ENCODE results near the gene FBRSL1. TPM values are rescaled to one million over a fixed set of nuclear protein-coding genes. Genes with fewer than 3 reads are reported as not detected.

Gene FBRSL1
- total and polyA plus RNA-seq, 9 of the 15 experiments (the other 6 are each of a cell fraction or from before 2014, with no cell fraction given): 0.24 to 129 (median 7.3) TPM

- no peak overlapping the region for H3K4me3 ChIP-seq
- BruUV-seq (replicated peaks): no TSS peak
- ATAC-seq: no peak
- H3K9me1 ChIP-seq (ENCODE audit: control insufficient read depth, insufficient read depth, low read length): no peaks in the 10 kb centered on the region
- H3K27ac ChIP-seq (ENCODE audit: extremely low read depth, low read depth, low read length): no peak overlapping the region
- in situ Hi-C loops (cut with MboI) (no loop called here), intact Hi-C loops (cut with micrococcal nuclease) (no loop called here)
- no peak for FAIRE-seq
- TF ChIP-seq TOE1 (IDR thresholded peaks at IDR 0.05; ENCODE audit: borderline replicate concordance) (no peak), TOE1 (CRISPR knock-in tag; IDR thresholded peaks at IDR 0.05; ENCODE audit: borderline replicate concordance, low read depth) (no peak), HLTF (IDR thresholded peaks at IDR 0.05) (no peak), TCF7L2 (IDR thresholded peaks at IDR 0.05; ENCODE audit: low read depth, low read length) (no peak), PHB (CRISPR knock-in tag; IDR thresholded peaks at IDR 0.05) (no peak), RBM34 (IDR thresholded peaks at IDR 0.05; ENCODE audit: borderline replicate concordance, insufficient read depth, low read length) (no peak), RAD21 (CRISPR knock-in tag; conservative IDR thresholded peaks at IDR 0.05 in 1 of 2, IDR thresholded peaks at IDR 0.05 in 1 of 2) (no peak), ZNF695 (CRISPR knock-in tag; IDR thresholded peaks at IDR 0.05) (no peak), SMARCB1 (IDR thresholded peaks at IDR 0.05; ENCODE audit: insufficient read length, low read depth) (no peak), ETS2 (tag; IDR thresholded peaks at IDR 0.05; ENCODE audit: borderline replicate concordance, poor library complexity, severe bottlenecking) (no peak), FIP1L1 (IDR thresholded peaks at IDR 0.05; ENCODE audit: low read depth, low read length, poor library complexity, severe bottlenecking) (no peak), NFXL1 (CRISPR knock-in tag; IDR thresholded peaks at IDR 0.05) (no peak), ZNF507 (tag; conservative IDR thresholded peaks at IDR 0.05) (no peak), ILK (tag; IDR thresholded peaks at IDR 0.05; ENCODE audit: borderline replicate concordance, low read depth) (no peak), SNIP1 (IDR thresholded peaks at IDR 0.05; ENCODE audit: low read depth) (no peak), MBD2 (IDR thresholded peaks at IDR 0.05; ENCODE audit: borderline replicate concordance, low read depth) (no peak), SUPT5H (IDR thresholded peaks at IDR 0.05) (no peak)
- H3K79me2 ChIP-seq (ENCODE audit: control insufficient read depth, insufficient read depth, low read length): no peaks in the 10 kb centered on the region
- 12% methylated on average over 14 of the region's 14 CpGs for WGBS (ENCODE audit: insufficient coverage, low coverage, missing lambda C conversion rate)
- H3K9ac ChIP-seq (ENCODE audit: insufficient read depth in 1 of 2, low read depth in 2 of 2, low read length in 2 of 2): no peak overlapping the region
- no peaks in the 10 kb centered on the region for H3K36me3 ChIP-seq (ENCODE audit: control insufficient read depth, insufficient read depth, low read length)
- peaks cover 0 to 74% of the 10 kb centered on the region in 2 experiments; a peak in 3 of 5 replicates for H3K4me1 ChIP-seq (replicated peaks in 1 of 2; ENCODE audit: control insufficient read depth in 2 of 2, insufficient read depth in 2 of 2, low read length in 2 of 2)
- CTCF ChIA-PET (ENCODE audit: low intra/inter-chr PET ratio): no interaction called here
- no peak overlapping the region for H2AFZ ChIP-seq (ENCODE audit: low read depth, low read length)
- H3K9me3 ChIP-seq (replicated peaks; ENCODE audit: control insufficient read depth, insufficient read depth, low read depth, low read length): peaks cover 2% of the 10 kb centered on the region; the same call in 1 of the 2 replicates
- peaks cover 20% of the 10 kb centered on the region; the same call in 1 of the 2 replicates for H4K20me1 ChIP-seq (replicated peaks; ENCODE audit: control insufficient read depth, insufficient read depth, low read length)
- no peak for DNase-seq (ENCODE audit: extremely low read depth in 1 of 4, low spot score in 3 of 4)
- POLR2A ChIA-PET: no interaction called here
- H3K27me3 ChIP-seq (ENCODE audit: control insufficient read depth in 2 of 2, insufficient read depth in 2 of 2, low read length in 2 of 2): peaks cover 59 to 70% of the 10 kb centered on the region in 2 experiments
- no peak overlapping the region for H3K4me2 ChIP-seq (ENCODE audit: insufficient read depth, low read length)
These were observed 9.3 kb upstream of the FBRSL1 start for GRCh38 chr12:132480623-132481132.
